A549 (cell line): Measurements from ENCODE around the gene SLC7A10.

Experiments
- MAFK ChIP-seq: fragments of 450-650 bp; IDR thresholded peaks from 2 replicates; pipeline ENCODE4 v1.6.1; 2014; ENCODE audit not compliant: partially characterized antibody
- RAD21 ChIP-seq, 2 experiments: fragments of >200 bp in 1 of 2; sonication (Bioruptor Twin) in 1 of 2; formaldehyde crosslinking in 1 of 2; IDR thresholded peaks in 1 of 2; conservative IDR thresholded peaks in 1 of 2; 2 replicates in 1 of 2; 3 replicates in 1 of 2; pipeline ENCODE4 v1.6.1; 2012 to 2018; ENCODE audit warnings: inconsistent platforms in 1 of 2

DNA sequence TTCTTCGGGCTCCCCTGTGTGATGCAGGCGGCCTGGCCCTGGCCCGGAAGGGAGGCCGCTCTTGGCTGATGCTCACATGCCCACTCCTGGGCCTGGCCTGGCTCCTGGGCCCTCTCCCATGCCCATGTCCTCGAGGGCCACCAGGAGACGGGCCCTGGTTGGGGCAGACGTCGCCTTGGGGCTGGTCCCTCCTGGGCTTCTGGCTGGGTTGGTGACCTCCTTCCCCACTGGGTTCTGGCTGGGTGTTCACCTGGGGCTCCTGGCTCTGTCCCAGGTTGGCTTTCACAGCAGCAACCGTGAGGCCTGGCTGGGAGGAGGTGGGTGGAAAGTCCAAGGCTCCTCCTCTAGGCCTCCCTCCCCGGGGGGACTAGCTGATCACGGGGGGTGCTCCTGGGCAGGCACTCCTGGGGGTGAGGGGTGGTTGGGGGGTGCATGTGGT, 15.5 kb upstream of the SLC7A10 start:
- TF ChIP-seq RAD21 (conservative IDR thresholded peaks at IDR 0.05 in 1 of 2, IDR thresholded peaks at IDR 0.05 in 1 of 2) (no peak), MAFK (no peak)
